HG03457 (cell line): Measurements from ENCODE around the gene CBX5.
A peak's percentile ranks its signal among the peaks of the same experiment; 100 is the strongest.
"Not testable (repeated sequence)": the region's sequence is repeated elsewhere in the genome, so short reads cannot be mapped to it uniquely, and the experiment has no call there.

Source experiments
- ATAC-seq: cut with Tn5 transposase; IDR thresholded peaks from one replicate; pipeline ENCODE4 v1.9.1; 2021; ENCODE audit warnings: moderate number of reproducible peaks; ENCODE audit not compliant: unreplicated experiment

The CBX5 gene

DNA sequence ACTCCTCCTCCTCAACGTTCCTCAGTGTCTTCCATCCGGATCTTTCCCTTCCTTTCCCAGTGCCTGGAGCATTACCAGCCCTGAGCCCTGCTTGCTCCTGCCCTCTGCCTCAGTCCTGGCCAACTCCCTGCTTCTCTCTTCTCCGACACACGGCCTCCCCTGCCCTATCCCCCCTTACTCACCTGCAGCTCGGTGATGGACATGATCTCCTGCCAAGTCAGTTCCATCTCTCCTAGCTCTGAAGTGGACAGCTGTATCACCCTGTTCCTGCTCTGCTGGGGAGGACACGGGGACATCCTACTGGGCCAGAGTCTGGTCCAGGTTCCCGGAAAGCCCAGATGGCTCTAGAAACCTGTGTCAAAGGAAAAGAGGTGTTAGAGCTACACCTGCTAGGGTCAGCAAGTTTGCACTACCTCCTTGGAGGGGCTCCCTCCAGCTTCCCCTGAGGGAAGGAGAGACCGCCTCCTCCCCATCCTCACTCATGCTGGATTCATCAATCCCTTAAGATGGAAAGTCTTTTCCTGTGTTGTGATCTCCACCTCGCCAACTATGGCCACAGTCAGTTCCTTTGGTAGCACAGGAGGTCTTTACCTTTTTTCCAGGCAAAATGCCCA lies 15.1 kb upstream of the CBX5 start:
- no peak for ATAC-seq

DNA sequence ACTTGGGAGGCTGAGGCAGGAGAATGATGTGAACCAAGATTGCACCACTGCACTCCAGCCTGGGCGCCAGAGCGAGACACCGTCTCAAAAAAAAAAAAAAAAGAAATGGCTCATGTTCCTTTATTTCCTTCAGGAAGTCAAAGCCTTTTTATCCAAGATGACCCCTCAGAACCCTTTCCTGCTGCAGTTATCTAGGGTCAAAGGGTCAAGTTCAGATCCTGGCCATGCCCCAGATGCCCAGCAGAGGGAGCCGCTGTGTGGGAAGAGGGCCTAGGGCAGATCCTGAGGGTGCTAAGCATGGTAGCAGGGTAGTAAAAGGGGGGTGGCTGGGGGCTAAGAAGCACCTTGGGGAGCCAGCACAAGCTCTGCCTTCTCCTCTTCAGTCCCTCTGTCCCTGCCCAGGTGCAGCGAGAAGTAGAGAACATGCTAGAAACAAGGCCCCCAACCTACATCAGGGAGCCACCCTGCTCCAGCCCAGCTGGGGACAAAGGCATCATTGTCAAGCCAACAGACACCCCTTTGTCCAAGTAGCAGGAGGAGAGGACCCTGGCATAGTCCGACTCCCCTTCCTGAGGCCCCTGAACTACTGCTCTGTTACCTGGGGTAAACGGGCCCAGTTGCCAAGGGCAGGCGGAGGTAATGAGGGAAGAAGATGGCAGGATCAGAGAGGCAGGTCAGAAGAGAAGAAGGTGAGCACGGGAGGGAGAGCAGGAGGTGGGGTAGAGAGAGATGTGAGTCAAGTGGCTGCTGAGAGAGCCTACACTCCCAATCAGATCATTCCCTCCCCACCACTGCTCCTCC lies 14.4 kb upstream of the CBX5 start:
- ATAC-seq = no peak

DNA sequence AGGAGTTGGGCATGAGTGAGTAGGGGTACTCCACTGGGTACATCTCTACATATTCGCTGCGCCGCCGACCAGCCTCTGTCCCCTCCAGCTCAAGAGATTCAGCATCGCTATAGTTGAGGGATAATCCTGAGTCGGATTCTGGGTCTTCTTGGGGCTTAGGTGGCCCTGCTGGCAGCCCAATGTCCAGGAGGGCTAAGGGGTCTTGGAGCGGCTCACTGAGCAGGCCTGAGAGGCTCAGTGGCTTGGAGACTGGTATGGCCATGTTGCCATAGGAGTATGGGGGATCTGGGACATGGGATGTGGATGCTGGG lies 13.0 kb upstream of the CBX5 start:
- ATAC-seq = no peak

DNA sequence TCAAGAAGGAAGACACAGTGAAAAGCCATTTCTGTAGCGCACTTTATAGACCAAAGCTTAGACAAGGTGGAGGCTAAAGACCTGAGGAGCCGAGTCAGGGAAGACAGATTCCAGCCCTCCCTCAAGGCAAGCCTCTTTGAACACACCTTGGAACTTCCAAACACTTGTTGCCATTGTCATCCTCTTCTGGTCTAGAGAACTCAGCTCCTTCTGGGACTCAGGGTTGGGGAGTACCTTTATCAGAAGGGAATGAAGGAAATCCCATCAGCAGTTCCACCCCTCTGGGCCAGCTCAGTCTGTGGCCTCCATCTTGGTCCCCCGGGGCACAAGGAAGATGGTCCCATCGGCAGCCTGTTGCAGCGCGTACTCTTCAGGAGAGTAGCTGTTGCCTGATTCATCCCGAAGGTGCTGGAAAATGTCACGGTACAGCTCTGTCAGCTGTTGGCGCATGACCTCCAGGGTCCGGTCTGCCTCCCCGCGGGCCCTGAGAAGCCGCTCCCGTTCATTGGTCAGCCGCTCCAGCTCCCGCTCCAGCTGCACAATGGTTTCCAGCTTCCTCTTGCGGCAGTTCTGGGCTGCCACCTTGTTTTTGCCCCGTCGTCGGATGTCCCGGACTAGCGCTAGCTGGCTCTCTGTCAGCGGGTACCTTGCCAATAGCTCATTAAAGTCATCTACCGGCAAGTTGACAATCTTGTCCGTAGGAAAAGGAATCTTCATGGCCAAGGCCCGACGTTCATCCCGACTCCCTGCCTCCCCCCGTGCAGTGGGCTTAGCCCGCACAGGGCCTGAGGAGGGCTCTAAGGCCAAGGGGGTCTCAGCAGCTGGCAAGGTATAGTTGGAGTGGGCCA lies 12.4 kb upstream of the CBX5 start:
- no peak for ATAC-seq

DNA sequence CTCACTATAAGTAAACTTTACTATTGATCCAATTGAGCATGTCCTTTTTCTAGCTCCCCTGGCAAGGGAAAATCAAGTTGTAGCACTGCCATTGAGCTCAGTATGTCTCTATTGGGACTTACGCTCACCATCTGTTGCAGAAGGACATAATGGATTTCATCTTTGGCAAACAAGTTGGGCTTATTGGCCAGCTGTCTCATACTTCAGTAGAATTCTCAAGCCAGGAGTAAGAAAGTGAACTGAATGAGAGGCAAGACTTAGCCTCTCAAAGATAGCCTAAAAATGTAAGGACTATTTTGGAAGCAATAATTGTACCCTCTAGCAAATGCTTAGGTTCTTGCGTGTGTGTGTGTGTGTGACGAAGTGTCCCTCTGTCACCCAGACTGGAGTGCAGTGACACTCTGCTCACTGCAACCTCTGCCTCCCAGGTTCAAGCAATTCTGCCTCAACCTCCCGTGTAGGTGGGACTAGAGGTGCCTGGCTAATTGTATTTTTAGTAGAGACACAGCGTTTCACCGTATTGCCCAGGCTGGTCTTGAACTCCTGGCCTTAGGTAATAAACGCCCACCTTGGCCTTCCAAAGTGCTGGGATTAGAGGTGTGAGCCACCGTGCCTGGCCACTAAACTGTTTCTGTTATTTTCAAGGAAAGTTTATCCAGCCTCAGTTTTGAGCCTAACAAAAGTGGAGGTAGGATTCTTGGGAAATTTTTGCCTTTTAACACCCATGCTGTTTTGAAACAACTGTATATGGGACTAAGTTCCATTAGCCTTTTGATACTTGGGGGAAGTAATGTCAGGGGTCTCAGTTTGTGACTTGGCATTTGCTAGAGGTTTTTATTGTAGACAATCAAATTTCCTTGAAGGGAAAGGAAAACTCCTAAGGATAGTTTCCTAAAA lies 7.6 kb upstream of the CBX5 start:
- ATAC-seq = no peak

DNA sequence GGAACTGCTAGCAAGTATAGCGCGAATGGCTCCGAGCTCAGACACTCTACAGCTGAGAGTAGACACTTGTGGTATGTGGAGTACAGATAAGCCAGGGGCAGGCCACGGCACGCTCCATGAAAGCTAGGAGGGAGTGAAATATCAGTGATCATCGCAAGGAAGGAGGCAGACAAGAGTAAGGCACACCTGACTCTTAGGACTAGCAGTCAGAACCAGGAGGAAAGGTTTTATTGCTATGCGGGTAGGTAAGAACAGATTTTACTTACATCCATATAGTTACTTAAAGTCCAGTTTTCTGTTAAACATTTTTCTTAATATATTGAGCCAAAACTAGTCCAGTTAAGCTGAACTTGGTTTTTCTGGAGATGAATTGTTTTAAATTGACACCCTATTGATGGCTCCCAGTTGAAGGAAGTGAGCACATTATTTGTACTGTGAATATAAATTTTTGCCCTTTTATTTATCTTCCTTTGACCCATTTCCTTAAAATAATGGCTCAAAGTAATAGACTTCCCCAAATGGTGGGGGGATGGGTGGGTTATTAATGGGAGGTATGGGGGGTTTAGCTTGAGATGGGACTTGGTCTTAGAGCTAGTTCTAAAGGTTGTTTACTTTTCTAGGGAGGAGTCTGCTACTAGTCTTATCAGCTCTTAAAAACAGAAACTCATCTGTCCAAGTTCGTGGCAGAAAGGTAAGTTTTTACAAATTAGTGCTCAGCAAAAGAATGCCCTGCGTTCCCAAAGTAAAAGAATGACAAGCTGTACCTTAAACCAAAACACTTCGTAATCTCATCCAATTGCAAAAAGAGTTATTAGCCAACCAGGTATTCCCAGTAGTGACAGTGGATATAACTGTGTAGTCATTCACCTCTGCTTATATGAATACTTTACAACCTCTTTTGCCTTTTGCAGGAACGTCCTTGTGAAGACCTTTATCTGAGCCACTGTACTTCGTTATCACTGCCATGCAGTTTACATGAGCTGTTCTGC lies 6.4 kb upstream of the CBX5 start:
- ATAC-seq = no peak

DNA sequence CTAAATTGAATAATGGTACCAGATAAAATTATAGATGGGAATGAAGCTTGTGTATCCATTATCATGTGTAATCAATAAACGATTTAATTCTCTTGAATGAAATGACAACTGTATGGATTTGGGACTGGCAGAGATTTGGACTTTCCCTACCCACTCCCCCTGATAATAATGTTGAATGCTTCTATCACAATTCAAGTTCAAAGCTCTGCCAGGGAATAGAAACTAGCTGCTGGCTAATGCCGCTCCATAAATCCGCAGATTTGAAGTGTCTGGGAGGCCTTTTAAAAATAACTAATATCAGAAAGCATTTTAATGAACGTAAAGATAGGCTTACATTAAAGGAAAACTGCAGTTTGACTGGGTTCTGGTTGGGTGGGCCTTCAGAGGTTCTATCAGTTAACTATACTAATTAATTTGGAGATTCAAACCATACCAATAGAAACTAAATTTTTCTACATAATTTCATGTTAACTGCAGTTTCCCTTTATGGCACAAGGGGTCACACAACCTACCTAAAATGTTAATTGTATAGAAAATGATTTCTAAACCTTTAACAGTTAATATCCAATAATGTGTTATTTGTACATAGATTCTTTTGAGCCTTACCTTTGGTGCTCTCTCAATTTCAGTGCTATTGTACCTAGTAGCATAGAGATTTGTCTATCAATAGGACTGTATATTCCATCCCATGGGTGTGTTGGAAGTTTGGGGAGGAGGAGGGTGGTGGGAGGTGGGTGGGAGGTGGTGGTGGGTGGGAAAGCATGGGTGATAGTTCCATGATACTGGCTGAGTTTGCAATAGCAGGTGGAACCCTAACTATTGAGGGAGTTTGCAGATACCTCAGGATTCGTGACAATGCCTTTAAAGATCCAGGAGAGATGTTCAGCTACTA lies 5.5 kb upstream of the CBX5 start:
- ATAC-seq = no peak

DNA sequence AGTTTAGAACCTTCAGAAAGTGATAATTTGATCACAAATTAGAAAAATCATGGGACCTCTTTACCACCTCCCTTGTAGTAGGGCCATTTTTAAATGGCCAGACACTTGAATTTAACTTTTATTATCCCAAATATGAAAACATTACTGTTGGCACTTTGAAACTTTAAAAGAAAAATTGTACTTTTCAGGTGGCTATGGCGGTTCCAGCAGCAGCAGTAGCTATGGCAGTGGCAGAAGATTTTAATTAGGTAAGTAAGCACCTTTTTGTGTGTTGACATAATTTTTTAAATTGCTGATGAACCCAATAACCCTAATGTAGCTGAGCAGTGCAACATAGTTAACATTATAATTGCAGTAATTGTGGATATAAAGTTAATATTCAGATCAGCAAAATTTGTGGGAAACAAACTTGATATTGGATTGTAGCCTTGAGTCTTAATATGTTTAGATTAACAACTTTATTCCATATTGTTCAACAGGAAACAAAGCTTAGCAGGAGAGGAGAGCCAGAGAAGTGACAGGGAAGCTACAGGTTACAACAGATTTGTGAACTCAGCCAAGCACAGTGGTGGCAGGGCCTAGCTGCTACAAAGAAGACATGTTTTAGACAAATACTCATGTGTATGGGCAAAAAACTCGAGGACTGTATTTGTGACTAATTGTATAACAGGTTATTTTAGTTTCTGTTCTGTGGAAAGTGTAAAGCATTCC lies 4.3 kb upstream of the CBX5 start:
- not testable (repeated sequence) for ATAC-seq

DNA sequence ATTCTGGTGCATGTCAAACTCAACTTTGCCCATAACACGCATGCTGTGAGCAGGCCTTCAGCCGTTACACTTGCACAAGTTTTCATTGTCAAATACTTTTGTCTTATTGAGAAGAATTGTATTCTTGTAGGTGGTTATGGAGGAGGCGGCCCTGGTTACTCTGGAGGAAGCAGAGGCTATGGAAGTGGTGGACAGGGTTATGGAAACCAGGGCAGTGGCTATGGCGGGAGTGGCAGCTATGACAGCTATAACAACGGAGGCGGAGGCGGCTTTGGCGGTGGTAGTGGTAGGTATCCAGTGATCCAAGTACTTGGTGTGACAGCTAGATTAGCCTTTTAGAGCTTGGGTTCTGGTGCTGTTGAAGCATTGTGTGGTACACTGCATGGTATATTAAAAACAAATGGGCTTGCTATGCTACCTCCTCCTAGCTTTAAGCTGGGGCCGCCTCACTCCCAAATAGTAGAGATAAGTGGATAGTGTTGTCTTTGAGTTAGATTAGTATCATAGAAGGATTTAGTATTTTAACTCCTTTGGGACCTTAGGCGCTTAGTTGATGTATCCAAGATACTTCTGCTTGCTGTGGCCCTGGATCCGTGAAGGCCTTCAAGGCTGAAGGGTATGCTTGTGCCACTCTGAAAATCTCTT lies 3.1 kb upstream of the CBX5 start:
- ATAC-seq = no peak

DNA sequence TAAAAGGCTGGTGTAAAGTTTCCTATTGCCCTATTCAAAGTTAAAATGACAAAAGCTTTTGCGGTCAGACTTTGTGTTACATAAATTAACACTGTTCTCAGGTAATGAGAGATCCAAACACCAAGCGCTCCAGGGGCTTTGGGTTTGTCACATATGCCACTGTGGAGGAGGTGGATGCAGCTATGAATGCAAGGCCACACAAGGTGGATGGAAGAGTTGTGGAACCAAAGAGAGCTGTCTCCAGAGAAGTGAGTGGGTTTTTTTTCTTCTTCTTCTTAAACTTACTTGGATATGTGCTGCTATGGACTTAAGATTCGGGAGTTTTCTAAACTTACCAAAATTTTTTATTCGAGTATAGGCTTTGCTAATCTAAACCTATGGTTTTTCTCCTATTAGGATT lies 1.8 kb upstream of the CBX5 start:
- ATAC-seq = not testable (repeated sequence)

DNA sequence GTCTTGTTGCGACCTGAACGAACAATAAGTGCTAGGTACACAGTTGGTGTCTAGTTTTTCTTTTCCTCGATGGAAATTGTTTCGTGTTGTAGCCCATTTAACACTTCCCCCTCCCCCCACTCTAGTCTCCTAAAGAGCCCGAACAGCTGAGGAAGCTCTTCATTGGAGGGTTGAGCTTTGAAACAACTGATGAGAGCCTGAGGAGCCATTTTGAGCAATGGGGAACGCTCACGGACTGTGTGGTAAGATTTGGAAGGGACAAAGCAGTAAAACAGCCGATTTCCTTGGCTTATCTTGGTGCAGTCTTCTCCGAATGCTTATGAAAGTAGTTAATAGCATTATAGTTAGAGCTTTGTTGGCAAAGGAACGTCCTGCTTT lies 1.3 kb upstream of the CBX5 start:
- not testable (repeated sequence) for ATAC-seq

DNA sequence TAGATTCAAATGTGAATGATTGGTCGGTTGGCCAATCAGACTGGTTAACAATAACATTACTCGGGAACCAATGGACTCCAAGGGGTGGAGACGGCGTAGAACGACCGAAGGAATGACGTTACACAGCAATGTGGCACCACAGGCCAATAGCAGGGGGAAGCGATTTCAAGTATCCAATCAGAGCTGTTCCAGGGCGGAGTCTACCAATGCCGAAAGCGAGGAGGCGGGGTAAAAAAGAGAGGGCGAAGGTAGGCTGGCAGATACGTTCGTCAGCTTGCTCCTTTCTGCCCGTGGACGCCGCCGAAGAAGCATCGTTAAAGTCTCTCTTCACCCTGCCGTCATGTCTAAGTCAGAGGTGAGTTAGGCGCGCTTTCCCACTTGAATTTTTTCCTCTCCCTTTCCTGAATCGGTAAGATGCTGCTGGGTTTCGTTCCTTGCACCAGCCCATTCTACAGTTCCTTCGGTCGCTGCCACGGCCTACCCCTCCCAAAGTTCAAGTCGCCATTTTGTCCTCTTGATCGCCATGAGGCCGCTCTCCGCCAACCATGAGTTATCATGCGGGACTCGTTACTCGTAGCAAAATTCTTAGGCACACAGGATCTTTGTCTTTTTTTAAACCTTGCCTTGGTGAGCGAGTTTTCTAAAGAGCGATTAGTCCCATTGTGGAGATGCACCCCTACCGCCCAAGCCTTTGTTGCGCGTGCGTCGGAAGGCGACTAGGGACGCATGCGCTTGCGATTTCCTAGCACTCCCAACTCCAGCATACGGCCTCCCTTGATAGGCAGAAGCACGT lies 742 bp upstream of the CBX5 start, which contains the start of gene HNRNPA1:
HNRNPA1 (plus strand) TSS at position 259 of the 793 bp plus-strand sequence; CDS start at position 341, 82 bp downstream.
- ATAC-seq = peak; percentile 78

DNA sequence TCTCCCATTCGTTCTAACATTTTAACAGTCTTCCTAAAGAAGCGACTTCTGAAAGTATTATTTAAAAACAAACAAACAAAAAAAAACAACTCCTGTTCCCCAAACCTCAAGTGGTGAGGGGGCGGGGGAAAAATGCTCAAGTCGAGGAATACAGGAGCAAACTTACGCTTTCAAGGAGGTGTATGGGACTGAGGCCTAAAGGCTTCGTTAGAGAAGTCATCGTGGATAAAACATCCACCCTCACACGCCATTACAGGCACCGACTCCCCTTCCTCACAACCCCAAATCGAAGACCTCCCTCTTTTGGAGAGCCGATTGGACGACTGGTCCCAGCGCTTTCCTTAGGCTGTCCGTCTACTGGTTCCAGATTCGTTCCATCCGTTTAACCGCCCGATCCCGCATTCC lies 693 bp downstream of the CBX5 start:
- ATAC-seq = no peak

DNA sequence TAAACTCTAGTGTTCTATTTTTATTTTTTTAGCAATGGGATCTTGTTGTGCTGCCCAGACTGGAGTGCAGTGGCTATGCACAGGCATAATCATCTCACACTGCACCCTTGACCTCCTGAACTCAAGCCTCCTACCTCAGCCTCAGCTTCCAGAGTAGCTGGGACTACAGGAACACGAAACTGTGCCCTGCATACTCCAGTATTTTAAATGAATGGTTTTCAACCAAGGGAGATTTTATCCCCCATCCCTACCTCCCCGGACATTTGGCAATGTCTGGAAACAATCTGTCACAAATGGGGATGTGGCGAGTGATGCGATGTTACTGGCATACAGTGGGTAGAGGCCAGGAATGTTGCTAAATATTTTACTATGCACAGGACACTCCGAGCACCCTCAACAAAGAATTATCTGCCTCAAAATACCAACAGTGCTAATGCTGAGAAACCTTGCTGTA lies 2.1 kb downstream of the CBX5 start:
- ATAC-seq = no peak

DNA sequence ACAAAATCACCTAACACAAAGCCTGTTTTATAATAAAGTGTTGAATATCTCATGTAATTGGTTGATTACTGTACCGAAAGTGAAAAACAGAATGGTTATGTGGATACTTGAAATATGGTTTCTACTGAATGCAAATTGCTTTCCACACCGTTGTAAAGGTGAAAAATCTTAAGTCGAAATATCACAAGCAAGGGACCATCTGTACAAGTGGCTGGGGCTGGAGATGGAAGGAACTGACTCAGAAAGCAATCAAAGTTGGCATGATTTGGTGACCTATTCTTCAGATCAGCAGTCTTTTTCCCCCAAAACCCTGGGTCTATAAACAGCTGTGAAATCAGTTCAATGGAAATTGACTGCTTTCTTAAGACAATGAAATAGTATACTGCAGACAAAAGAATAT lies 3.6 kb downstream of the CBX5 start:
- ATAC-seq = no peak

DNA sequence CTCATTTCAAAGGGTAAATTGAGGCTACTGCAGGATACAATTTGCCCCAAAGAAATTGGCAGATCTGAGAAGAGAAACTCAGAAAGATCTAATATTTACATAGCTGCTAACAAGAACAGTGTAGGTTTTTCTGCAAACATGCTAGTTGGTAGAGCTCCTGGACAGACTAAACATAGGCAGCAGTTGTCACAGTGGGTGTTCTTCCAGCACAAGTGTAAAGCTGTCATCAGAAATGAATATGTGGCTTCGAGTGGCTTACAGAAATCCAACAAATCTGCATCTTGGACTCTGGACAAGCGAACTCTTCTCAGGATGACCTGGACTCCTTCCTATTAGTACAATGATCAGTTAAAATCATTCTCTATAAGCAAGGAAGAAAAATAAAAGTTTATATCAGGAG lies 5.9 kb downstream of the CBX5 start:
- ATAC-seq = no peak

DNA sequence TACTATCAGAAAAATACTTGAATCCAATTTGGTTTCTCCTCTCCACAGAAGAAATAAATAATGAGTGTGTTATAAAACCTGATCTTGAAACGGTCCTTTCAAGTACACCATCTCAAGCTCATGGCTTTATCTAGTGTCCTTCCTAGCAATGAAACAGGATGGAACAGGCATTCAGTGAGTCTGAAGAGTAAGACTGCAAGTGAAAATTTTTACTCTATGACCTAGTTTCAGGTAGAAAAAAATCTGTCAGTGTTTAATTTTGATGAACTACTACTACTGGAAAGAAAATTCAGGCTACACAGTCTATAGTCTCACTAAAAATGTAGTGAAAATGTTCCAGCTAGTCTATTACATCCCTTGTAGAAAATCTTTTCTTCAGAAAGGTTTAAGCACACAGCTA lies 7.7 kb downstream of the CBX5 start:
- no peak for ATAC-seq
